LNCaP clone FGC (cell line): ENCODE measurements around the gene ZNF490.
"Not testable (repeated sequence)": the region's sequence is repeated elsewhere in the genome, so short reads cannot be mapped to it uniquely, and the experiment has no call there.

Experiments used
- DNase-seq: peaks from one replicate; pipeline ENCODE4 v3.0.0-alpha.2; 2011; ENCODE audit warnings: low read depth
- H3K4me3 ChIP-seq: 2 replicates; pipeline ENCODE4 v1.5.1; 2011; ENCODE audit warnings: mild to moderate bottlenecking, low read depth, low read length, control low read depth
- CTCF ChIP-seq: IDR thresholded peaks from 2 replicates; pipeline ENCODE4 v1.5.1; 2012; ENCODE audit warnings: mild to moderate bottlenecking; ENCODE audit not compliant: control insufficient read depth, insufficient read depth; ENCODE audit errors: extremely low read depth

ZNF490 gene

GRCh38 chr19:12648088-12648487, 37.5 kb upstream of the ZNF490 start:
- 0 out of 2 replicates have a peak, but pooled peaks have one; percentile 1 for TF ChIP-seq CTCF
- DNase-seq: no peak
- H3K4me3 ChIP-seq: no peak overlapping the region

GRCh38 chr19:12647490-12648071, 37.0 kb upstream of the ZNF490 start:
- TF ChIP-seq CTCF: no peak
- no peak overlapping the region for H3K4me3 ChIP-seq
- DNase-seq: no peak

- DNase-seq: no peak
- H3K4me3 ChIP-seq: no peak overlapping the region
- TF ChIP-seq CTCF: no peak
Observed at GRCh38 chr19:12647047-12647446, 36.4 kb upstream of the ZNF490 start.

- DNase-seq: no peak
- no peak for TF ChIP-seq CTCF
- no peak overlapping the region for H3K4me3 ChIP-seq
Observed at GRCh38 chr19:12646551-12646950, 35.9 kb upstream of the ZNF490 start.

- not testable (repeated sequence) for H3K4me3 ChIP-seq, DNase-seq
Observed at GRCh38 chr19:12643716-12644115, 33.1 kb upstream of the ZNF490 start.

GRCh38 chr19:12642506-12642905, 31.9 kb upstream of the ZNF490 start:
- H3K4me3 ChIP-seq: no peak overlapping the region
- no peak for DNase-seq
- no peak for TF ChIP-seq CTCF

- H3K4me3 ChIP-seq: no peak overlapping the region
- TF ChIP-seq CTCF: no peak
- DNase-seq: no peak
Observed at GRCh38 chr19:12641456-12641855, 30.8 kb upstream of the ZNF490 start.
